Astrocyte (in vitro differentiated cells and primary cell): ENCODE measurements around the gene AP1G2.

ENCODE experiments used
- EZH2 ChIP-seq: IDR thresholded peaks from 2 replicates; pipeline ENCODE4 v1.6.1; 2012; ENCODE audit warnings: mild to moderate bottlenecking, low read length, inconsistent platforms; ENCODE audit not compliant: insufficient read depth
- TF ChIP-seq, protein P1 (sequence below): IDR thresholded peaks from 2 replicates; pipeline ENCODE4 v1.5.1; 2011; ENCODE audit warnings: low read depth, mild to moderate bottlenecking, inconsistent platforms, low read length, moderate library complexity; ENCODE audit not compliant: insufficient read depth

GRCh38 chr14:23572836-23573235 lies 5.2 kb upstream of the AP1G2 start:
- TF ChIP-seq, protein P1, sequence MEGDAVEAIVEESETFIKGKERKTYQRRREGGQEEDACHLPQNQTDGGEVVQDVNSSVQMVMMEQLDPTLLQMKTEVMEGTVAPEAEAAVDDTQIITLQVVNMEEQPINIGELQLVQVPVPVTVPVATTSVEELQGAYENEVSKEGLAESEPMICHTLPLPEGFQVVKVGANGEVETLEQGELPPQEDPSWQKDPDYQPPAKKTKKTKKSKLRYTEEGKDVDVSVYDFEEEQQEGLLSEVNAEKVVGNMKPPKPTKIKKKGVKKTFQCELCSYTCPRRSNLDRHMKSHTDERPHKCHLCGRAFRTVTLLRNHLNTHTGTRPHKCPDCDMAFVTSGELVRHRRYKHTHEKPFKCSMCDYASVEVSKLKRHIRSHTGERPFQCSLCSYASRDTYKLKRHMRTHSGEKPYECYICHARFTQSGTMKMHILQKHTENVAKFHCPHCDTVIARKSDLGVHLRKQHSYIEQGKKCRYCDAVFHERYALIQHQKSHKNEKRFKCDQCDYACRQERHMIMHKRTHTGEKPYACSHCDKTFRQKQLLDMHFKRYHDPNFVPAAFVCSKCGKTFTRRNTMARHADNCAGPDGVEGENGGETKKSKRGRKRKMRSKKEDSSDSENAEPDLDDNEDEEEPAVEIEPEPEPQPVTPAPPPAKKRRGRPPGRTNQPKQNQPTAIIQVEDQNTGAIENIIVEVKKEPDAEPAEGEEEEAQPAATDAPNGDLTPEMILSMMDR: no peak
- no peak for TF ChIP-seq EZH2
